Large intestine (tissue), 3 donors: ENCODE measurements around the gene FGFR2. TPM values are rescaled to one million over a fixed set of nuclear protein-coding genes. Genes with fewer than 3 reads are reported as not detected.

Source experiments
- DNase-seq, 2 donors: peaks; one replicate each; pipeline versions ENCODE4 v3.0.0 to v3.0.0-alpha.2; 2013
- H3K27ac ChIP-seq: one replicate; pipeline ENCODE4 v1.5.1; 2013; ENCODE audit warnings: low read length
- H3K27me3 ChIP-seq: 2 replicates; pipeline ENCODE4 v1.6.1; 2013; ENCODE audit warnings: low read length; ENCODE audit not compliant: control insufficient read depth, insufficient read depth
- H3K36me3 ChIP-seq: 2 replicates; pipeline ENCODE4 v1.6.1; 2013; ENCODE audit warnings: low read length; ENCODE audit not compliant: control insufficient read depth, insufficient read depth
- H3K4me1 ChIP-seq: one replicate; pipeline ENCODE4 v1.6.1; 2013; ENCODE audit warnings: low read length; ENCODE audit not compliant: control insufficient read depth, insufficient read depth
- H3K4me3 ChIP-seq: one replicate; pipeline ENCODE4 v1.5.1; 2013; ENCODE audit warnings: low read length
- H3K9me3 ChIP-seq: one replicate; pipeline ENCODE4 v1.6.1; 2013; ENCODE audit warnings: mild to moderate bottlenecking, low read depth, low read length, moderate library complexity; ENCODE audit not compliant: control insufficient read depth
- WGBS: methylation state at CpG from one replicate; pipeline ENCODE4 v1.1.5; 2013; ENCODE audit warnings: low lambda C conversion rate; ENCODE audit not compliant: insufficient coverage; 5-methylcytosine and 5-hydroxymethylcytosine counted together
- polyA plus RNA-seq: library from polyadenylated mRNA; unstranded; fragments of 120-200 nt; gene quantifications from one replicate; pipeline ENCODE4 v1.2.1, GENCODE V29; 2013

The FGFR2 gene
- polyA plus RNA-seq, 1 donor = 23.6 TPM

DNA sequence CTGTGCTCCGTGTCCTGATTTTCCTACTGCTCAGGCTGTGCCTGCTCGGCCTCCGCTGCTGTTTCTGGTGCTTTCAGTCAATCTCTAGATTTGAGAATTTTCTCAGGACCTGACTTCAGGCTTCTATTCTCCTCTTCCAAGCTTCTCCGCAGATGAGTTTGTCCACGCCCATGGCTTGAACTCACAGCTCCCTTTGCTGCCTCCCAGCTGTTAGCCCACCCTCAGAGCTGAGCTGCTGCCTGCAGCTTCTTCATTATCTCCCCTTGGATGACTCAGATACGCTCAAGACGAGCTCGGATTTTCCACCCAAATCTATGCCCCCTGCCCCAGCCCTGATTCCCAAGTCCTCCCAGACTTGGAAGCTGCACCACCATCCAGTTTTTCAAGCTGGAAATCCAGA is 104.7 kb downstream of the FGFR2 start:
- H3K9me3 ChIP-seq = no peaks in the 10 kb centered on the region
- no peak for DNase-seq
- peaks cover 14% of the 10 kb centered on the region for H3K36me3 ChIP-seq
- 100% methylated on average over 1 of the region's 8 CpGs for WGBS
- H3K27ac ChIP-seq = no peak overlapping the region
- H3K4me3 ChIP-seq = no peak overlapping the region
- H3K4me1 ChIP-seq = no peaks in the 10 kb centered on the region
- no peaks in the 10 kb centered on the region for H3K27me3 ChIP-seq

DNA sequence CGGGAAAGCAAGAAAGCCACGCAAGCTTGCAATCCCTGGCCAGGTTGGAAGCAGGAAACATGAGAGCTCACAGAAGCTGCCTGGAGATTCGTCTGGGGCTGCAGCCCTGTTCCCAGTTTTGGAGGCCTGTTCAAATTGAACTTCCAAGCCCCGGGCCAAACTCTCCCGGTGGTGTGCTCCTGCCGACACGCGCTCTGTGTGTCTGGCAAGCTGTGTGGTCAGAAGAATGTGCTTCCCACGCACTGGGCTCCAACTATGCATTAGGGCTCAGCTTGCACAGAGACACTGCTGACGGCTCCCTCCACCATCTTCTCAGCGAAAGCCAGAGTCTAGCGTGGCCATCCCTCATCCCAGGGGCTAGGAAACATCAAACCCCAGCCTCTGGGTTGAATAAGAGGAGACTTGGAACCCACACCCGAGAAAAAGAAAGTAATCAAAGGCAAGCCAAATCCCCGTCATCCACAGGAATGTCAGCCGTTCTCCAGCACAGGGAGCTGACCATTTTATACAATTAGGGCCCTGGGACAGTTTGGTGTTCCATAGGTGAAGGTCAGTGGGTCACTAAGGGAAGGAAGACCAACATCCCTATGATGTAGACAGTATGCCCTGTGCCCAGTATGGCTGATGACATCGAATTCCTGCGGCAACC is 107.2 kb downstream of the FGFR2 start:
- H3K36me3 ChIP-seq = peaks cover 11% of the 10 kb centered on the region
- no peak overlapping the region for H3K27ac ChIP-seq
- no peaks in the 10 kb centered on the region for H3K4me1 ChIP-seq
- no peak overlapping the region for H3K4me3 ChIP-seq
- DNase-seq = peak in 1 of 2 donors; percentile 21
- no peaks in the 10 kb centered on the region for H3K9me3 ChIP-seq
- 40% methylated on average over 1 of the region's 17 CpGs for WGBS
- H3K27me3 ChIP-seq = no peaks in the 10 kb centered on the region

DNA sequence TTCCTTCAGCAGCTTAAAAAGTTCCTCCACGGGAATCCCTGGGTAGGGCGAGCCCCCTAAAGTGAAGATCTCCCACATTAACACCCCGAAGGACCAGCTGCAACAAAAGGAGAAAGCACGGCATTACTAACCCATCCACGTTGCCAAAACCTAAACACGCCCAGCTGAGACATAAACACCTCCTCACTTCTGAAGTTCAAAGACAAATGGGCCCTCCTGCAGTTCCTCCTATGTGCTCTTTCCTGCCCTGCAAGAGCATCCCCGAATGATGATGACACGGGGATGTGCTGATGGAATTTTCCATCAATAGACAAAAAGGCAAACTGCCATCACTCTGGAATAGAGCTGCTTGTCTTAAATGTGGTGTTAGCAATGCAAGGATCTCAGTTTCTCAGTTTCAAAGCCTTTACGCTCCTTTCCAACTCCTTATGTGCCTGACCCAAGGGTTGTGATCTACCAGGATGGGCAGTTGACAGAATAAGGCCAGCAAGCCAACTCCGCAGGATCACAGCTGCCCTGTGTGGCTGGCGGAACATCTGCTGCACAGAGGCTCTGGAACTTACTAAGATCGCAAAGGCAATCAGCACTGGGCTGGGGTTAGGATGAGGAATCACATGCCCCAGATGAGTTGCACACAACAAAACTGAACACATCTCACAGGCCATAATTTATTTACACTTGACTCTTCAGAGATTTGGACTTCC is 112.7 kb downstream of the FGFR2 start:
- WGBS = 80% methylated on average over 2 of the region's 12 CpGs
- H3K4me1 ChIP-seq = no peaks in the 10 kb centered on the region
- peaks cover 16% of the 10 kb centered on the region for H3K36me3 ChIP-seq
- no peak for DNase-seq
- no peaks in the 10 kb centered on the region for H3K27me3 ChIP-seq
- H3K4me3 ChIP-seq = no peak overlapping the region
- no peak overlapping the region for H3K27ac ChIP-seq
- H3K9me3 ChIP-seq = no peaks in the 10 kb centered on the region

DNA sequence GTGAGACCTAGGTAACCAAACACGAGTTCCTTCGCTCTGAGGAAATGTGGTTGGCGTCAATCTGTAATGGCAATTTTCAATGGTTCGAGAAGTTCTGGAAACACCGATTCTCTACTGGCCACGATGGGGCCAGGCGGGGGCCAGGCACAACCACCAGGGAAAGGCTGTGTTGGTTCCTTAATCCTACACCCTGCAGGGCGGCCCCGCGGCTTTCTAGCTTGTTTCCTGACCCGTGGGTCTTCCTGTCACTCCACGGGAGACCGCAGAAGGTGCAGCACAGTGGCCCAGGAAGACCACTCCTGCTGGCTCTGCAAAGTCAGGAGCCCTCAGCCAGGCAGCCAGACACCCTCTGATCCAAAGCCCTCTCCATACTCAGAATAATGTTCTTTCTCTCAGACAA is 113.4 kb downstream of the FGFR2 start:
- DNase-seq = no peak
- WGBS = no CpG with 5 or more reads among the region's 13 CpGs
- Histone ChIP-seq H3K27ac (no peak overlapping the region), H3K27me3 (no peaks in the 10 kb centered on the region), H3K4me3 (no peak overlapping the region), H3K4me1 (no peaks in the 10 kb centered on the region), H3K9me3 (no peaks in the 10 kb centered on the region), H3K36me3 (peaks cover 21% of the 10 kb centered on the region)

DNA sequence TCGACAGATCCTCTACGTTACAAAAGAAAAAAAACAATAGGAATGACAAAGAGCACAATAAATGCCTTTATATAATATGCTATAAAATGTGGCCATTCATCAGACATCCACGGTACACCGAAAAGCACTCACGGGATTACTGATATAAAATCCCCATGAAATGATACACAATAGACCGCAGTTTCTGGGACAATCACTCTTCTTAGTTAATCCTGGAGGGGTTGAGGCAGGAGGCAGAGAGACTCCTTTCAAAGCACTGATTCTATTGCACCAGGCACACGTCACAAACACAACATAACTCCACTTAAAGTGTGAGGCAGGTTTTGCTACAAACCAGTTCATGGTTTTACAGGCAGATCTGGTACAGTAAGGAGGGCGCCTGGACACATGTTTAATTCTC is 113.8 kb downstream of the FGFR2 start:
- Histone ChIP-seq H3K36me3 (peaks cover 25% of the 10 kb centered on the region), H3K9me3 (no peaks in the 10 kb centered on the region), H3K27me3 (no peaks in the 10 kb centered on the region), H3K27ac (no peak overlapping the region), H3K4me3 (no peak overlapping the region), H3K4me1 (no peaks in the 10 kb centered on the region)
- DNase-seq = no peak
- no CpG with 5 or more reads among the region's 8 CpGs for WGBS

DNA sequence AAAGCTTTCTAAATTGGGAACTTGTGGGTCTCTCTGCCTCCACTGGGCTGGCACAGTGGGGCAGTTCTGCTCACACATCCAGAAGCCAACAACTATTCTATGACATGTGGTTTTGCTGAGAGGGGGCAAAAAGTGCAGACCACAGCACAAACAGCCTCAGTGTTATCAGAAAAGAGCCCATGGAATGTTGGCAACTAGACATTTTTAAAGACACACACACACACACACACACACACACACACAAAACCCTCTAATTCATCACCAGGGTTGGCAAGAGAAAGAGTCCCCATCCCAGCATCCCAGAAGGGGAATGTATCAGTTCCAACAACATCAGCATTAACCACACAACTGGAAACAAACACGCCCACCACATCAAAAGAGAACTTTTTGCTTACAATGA is 117.1 kb downstream of the FGFR2 start:
- Histone ChIP-seq H3K4me1 (no peaks in the 10 kb centered on the region), H3K36me3 (peaks cover 26% of the 10 kb centered on the region), H3K4me3 (no peak overlapping the region), H3K9me3 (no peaks in the 10 kb centered on the region), H3K27ac (no peak overlapping the region), H3K27me3 (no peaks in the 10 kb centered on the region)
- DNase-seq = no peak
- WGBS = no CpG with 5 or more reads among the region's 1 CpG

DNA sequence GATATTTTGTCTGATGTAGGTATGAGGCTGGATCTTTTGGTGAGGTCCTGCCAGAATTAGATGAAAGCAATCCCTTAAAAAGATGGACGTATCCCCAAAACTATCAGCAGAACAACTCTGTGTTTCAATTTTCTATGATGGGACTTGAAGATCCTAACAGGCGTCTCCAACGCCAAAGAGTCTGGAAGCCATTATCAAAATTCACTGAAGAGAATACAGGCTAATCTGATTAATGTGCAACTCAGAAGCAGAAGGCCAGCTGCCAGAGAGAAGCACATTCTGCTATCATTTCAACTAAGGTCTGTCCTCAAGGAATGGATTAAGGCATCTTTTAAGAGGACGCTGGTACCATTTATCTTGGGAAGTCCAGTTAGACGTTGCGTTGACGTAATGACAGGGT is 119.7 kb downstream of the FGFR2 start:
- no peak overlapping the region for H3K27ac ChIP-seq
- peaks cover 13% of the 10 kb centered on the region for H3K36me3 ChIP-seq
- H3K27me3 ChIP-seq = no peaks in the 10 kb centered on the region
- H3K4me3 ChIP-seq = no peak overlapping the region
- no peak for DNase-seq
- no CpG with 5 or more reads among the region's 7 CpGs for WGBS
- no peaks in the 10 kb centered on the region for H3K9me3 ChIP-seq
- no peaks in the 10 kb centered on the region for H3K4me1 ChIP-seq

DNA sequence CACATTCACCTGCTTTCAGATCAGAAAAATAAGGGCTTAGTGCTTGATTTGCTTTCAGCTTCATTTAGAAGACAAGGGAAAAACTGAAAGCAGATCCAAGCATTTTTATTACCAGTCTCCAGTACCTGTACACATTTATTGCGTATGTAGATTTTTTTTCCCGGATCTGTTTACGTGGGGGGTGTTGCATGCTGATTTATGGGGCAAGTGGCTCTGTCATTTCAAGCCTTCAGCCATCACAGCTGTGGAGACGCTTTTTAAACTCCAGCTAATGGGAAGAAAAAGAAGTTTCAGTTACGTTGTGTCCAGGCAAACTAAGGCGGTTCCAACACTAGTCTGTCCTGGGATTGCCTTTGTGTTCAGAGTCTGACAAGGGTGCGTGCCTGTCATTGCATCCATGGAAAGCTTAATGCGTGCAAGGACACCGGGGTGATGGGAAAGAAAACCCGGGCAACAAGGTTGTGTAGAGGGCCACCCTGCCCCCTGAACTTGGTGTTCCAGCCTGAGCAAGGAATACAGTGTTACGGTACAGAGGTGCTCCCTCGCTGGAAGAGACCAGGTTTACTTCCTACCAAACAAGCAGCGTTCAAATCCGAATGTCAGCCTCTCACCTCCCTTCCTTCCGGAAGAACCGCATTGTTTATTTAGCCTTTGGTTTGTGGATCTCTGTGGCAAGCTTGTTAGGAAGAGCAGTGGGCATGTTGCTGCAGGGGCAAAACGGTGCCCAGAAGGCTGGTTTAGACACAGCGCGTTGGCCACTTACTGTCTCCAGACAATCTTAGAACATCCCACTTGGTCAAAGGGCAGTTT is 128.2 kb downstream of the FGFR2 start:
- H3K4me3 ChIP-seq = no peak overlapping the region
- H3K9me3 ChIP-seq = no peaks in the 10 kb centered on the region
- no CpG with 5 or more reads among the region's 19 CpGs for WGBS
- peak in 1 of 2 donors; percentile 53 for DNase-seq
- H3K27me3 ChIP-seq = no peaks in the 10 kb centered on the region
- H3K36me3 ChIP-seq = no peaks in the 10 kb centered on the region
- no peak overlapping the region for H3K27ac ChIP-seq
- H3K4me1 ChIP-seq = no peaks in the 10 kb centered on the region

DNA sequence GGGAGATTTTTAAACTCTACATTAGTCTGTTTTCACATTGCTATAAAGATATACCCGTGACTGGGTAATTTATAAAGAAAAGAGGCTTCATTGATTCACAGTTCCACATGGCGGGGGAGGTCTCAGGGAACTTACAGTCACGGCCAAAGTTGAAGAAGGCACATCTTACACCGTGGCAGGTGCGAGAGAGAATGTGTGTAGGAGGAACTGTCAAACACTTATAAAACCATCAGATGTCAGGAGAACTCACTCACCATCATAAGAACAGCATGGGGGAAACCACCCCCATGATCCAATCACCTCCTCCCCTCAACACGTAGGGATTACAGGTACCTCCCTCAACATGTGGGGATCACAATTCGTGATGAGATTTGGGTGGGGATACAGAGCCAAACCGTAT is 129.5 kb downstream of the FGFR2 start:
- Histone ChIP-seq H3K4me1 (no peaks in the 10 kb centered on the region), H3K4me3 (no peak overlapping the region), H3K9me3 (no peaks in the 10 kb centered on the region), H3K27me3 (no peaks in the 10 kb centered on the region), H3K27ac (no peak overlapping the region), H3K36me3 (no peaks in the 10 kb centered on the region)
- no peak for DNase-seq
- no CpG with 5 or more reads among the region's 8 CpGs for WGBS

DNA sequence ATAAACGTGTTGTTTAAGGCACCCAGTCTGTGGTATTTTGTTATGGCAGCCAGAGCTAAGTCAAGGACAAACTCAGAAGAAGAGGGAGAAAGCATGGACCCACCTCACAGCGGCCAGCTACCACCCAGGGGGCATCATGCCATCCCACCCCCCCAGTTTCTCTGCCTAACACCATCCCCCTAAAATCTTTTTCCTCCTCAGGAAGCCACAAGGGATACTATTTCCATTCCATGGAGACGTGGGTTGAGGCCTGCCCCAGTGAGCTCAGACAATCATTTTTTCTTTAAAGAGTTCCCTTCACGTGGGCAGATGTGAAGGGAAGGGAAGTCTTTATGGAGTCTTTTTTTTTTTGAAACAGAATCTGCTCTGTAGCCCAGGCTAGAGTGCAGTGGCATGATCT is 131.8 kb downstream of the FGFR2 start:
- Histone ChIP-seq H3K4me3 (no peak overlapping the region), H3K9me3 (no peaks in the 10 kb centered on the region), H3K27ac (no peak overlapping the region), H3K27me3 (no peaks in the 10 kb centered on the region), H3K4me1 (no peaks in the 10 kb centered on the region), H3K36me3 (no peaks in the 10 kb centered on the region)
- 80% methylated on average over 1 of the region's 4 CpGs for WGBS
- DNase-seq = no peak
